HCT116 (cell line): Measurements from ENCODE around the gene NEO1. TPM values are rescaled to one million over a fixed set of nuclear protein-coding genes. Genes with fewer than 3 reads are reported as not detected.

Source experiments
- ATAC-seq: fragments of 200-7000 bp; cut with Tn5 transposase; 2 replicates; pipeline ENCODE4 v1.9.1; 2020; ENCODE audit warnings: mild to moderate bottlenecking, moderate library complexity
- BruUV-seq: library from RNA; stranded (reverse); fragments of 400-500 nt; replicated peaks from 2 replicates; lab custom pipeline; 2021; lab: Mats Ljungman, UMichigan
- CTCF ChIA-PET: fragments of 300-600 bp; sonication (Branson Sonifier 250); formaldehyde crosslinking; loops from one replicate; lab custom pipeline; 2021; ENCODE audit warnings: antibody characterized with exemption; lab: Charles Lee
- POLR2A ChIA-PET: fragments of 300-600, 350-600 bp; sonication (Branson Sonifier 250); formaldehyde crosslinking; loops from one replicate; lab custom pipeline; 2021; ENCODE audit warnings: antibody characterized with exemption; lab: Charles Lee
- RAD21 ChIA-PET, 2 experiments: fragments of 300-600 bp; sonication (Branson Sonifier 250); formaldehyde crosslinking; loops; one replicate each; lab custom pipeline; 2023; ENCODE audit warnings: low total read pairs in 2 of 2; ENCODE audit not compliant: uncharacterized antibody in 2 of 2, unreplicated experiment in 2 of 2, low non-redundant PET in 1 of 2; lab: Charles Lee
- DNase-seq: peaks from one replicate; pipeline ENCODE4 v3.0.0-alpha.2; 2010; ENCODE audit warnings: low read depth, low spot score
- H2AFZ ChIP-seq: fragments of 200-600 bp; shearing (Covaris generic), sonication (generic); 2 replicates; pipeline ENCODE4 v1.6.1; 2017; ENCODE audit warnings: low read depth, mixed run types, mixed read lengths, antibody characterized with exemption, low read length; ENCODE audit not compliant: poor library complexity, severe bottlenecking
- H3K27ac ChIP-seq: 2 replicates; pipeline ENCODE4 v1.5.1; 2012; ENCODE audit warnings: low read depth, low read length
- H3K27me3 ChIP-seq: fragments of 200-600 bp; sonication (generic); 2 replicates; pipeline ENCODE4 v1.6.1; 2016; ENCODE audit warnings: mixed run types, low read length, mixed read lengths; ENCODE audit not compliant: insufficient read depth
- H3K36me3 ChIP-seq, 2 experiments: fragments of 200-500 bp in 1 of 2; fragments of 200-600 bp in 1 of 2; sonication (Bioruptor generic) in 1 of 2; sonication (generic) in 1 of 2; 2 replicates each; pipeline versions ENCODE4 v1.5.1 to v1.6.1; 2014 to 2016; ENCODE audit warnings: low read length in 2 of 2, inconsistent platforms in 1 of 2, mixed read lengths in 1 of 2, mixed run types in 1 of 2; ENCODE audit not compliant: insufficient read depth in 2 of 2, control insufficient read depth in 1 of 2
- H3K4me1 ChIP-seq, 2 experiments: fragments of 200-600 bp in 1 of 2; sonication (generic) in 1 of 2; 2 replicates each; pipeline versions ENCODE4 v1.5.1 to v1.6.1; 2012 to 2017; ENCODE audit warnings: low read length in 2 of 2, inconsistent platforms in 1 of 2, mild to moderate bottlenecking in 1 of 2, mixed read lengths in 1 of 2, mixed run types in 1 of 2, moderate library complexity in 1 of 2; ENCODE audit not compliant: insufficient read depth in 2 of 2, control insufficient read depth in 1 of 2
- H3K4me2 ChIP-seq: fragments of 200-600 bp; sonication (generic); 2 replicates; pipeline ENCODE4 v1.6.1; 2017; ENCODE audit warnings: mixed run types, low read length, mixed read lengths
- H3K4me3 ChIP-seq, 2 experiments: fragments of 200-600 bp in 1 of 2; sonication (generic) in 1 of 2; replicated peaks in 1 of 2; 2 replicates each; pipeline ENCODE4 v1.5.1; 2011 to 2016; ENCODE audit warnings: low read length in 2 of 2, control low read depth in 1 of 2, low read depth in 1 of 2, mild to moderate bottlenecking in 1 of 2, mixed read lengths in 1 of 2, mixed run types in 1 of 2
- H3K79me2 ChIP-seq: fragments of 200-600 bp; sonication (generic); 2 replicates; pipeline ENCODE4 v1.6.1; 2017; ENCODE audit warnings: mild to moderate bottlenecking, mixed run types, low read length, moderate library complexity, mixed read lengths; ENCODE audit not compliant: insufficient read depth
- H3K9ac ChIP-seq: fragments of 200-600 bp; sonication (generic); 2 replicates; pipeline ENCODE4 v1.6.1; 2016; ENCODE audit warnings: low read length, mixed read lengths
- H3K9me2 ChIP-seq: fragments of 200-600 bp; sonication (generic), shearing (Covaris generic); 2 replicates; pipeline ENCODE4 v1.6.1; 2017; ENCODE audit warnings: mixed run types, mild to moderate bottlenecking, moderate library complexity; ENCODE audit not compliant: insufficient read depth
- H3K9me3 ChIP-seq, 2 experiments: fragments of 200-500 bp in 1 of 2; fragments of 200-600 bp in 1 of 2; sonication (Bioruptor generic) in 1 of 2; sonication (generic) in 1 of 2; 2 replicates each; pipeline ENCODE4 v1.6.1; 2014 to 2017; ENCODE audit warnings: low read length in 2 of 2, mixed read lengths in 2 of 2, inconsistent platforms in 1 of 2, low read depth in 1 of 2, mild to moderate bottlenecking in 1 of 2, mixed run types in 1 of 2, moderate library complexity in 1 of 2; ENCODE audit not compliant: control insufficient read depth in 1 of 2, insufficient read depth in 1 of 2
- H4K20me1 ChIP-seq: fragments of 200-600 bp; sonication (generic), shearing (Covaris generic); 2 replicates; pipeline ENCODE4 v1.6.1; 2017; ENCODE audit warnings: mixed run types, mild to moderate bottlenecking, moderate library complexity; ENCODE audit not compliant: insufficient read depth
- CEBPB ChIP-seq: IDR thresholded peaks from 2 replicates; pipeline ENCODE4 v1.6.1; 2012; ENCODE audit warnings: low read depth
- ELF1 ChIP-seq: IDR thresholded peaks from 2 replicates; pipeline ENCODE4 v1.6.1; 2012; ENCODE audit warnings: low read depth, borderline replicate concordance
- EZH2phosphoT487 ChIP-seq: fragments of 200-600 bp; IDR thresholded peaks from 2 replicates; pipeline ENCODE4 v1.6.1; 2018; ENCODE audit warnings: antibody characterized with exemption, borderline replicate concordance
- POLR2AphosphoS5 ChIP-seq: IDR thresholded peaks from 2 replicates; pipeline ENCODE4 v1.6.1; 2011; ENCODE audit warnings: mild to moderate bottlenecking, low read depth, low read length, moderate library complexity
- RAD21 ChIP-seq: IDR thresholded peaks from 2 replicates; pipeline ENCODE4 v1.6.1; 2012; ENCODE audit warnings: low read depth, mild to moderate bottlenecking
- ZNF274 ChIP-seq: fragments of 200-500 bp; sonication (Bioruptor generic); IDR thresholded peaks from 2 replicates; pipeline ENCODE4 v1.6.1; 2014; ENCODE audit warnings: mild to moderate bottlenecking, low read depth, low read length, inconsistent platforms
- intact Hi-C: fragments of 100-400 bp; cut with micrococcal nuclease; formaldehyde crosslinking; loops from 2 replicates; pipeline ENCODE4 v1.10.0; 2022
- total RNA-seq: library from RNA; stranded (reverse); gene quantifications from one replicate; pipeline ENCODE4 v1.2.1, GENCODE V29; 2021; ENCODE audit not compliant: unreplicated experiment
- TF ChIP-seq, protein P1 (sequence below): IDR thresholded peaks from 2 replicates; pipeline ENCODE4 v1.6.1; 2012
- TF ChIP-seq, protein P2 (sequence below): IDR thresholded peaks from 2 replicates; pipeline ENCODE4 v1.6.1; 2012
- TF ChIP-seq, protein P3 (sequence below): IDR thresholded peaks from 2 replicates; pipeline ENCODE4 v1.6.1; 2012; ENCODE audit warnings: low read depth

Gene NEO1
- total RNA-seq, 1 experiment from 2014 or later: 30.0 TPM

- no TSS peak for BruUV-seq
- H3K27ac ChIP-seq: no peak overlapping the region
- peaks cover 24% of the 10 kb centered on the region for H3K27me3 ChIP-seq
- no peaks in the 10 kb centered on the region for H4K20me1 ChIP-seq
- DNase-seq: no peak
- intact Hi-C loops: no loop called here
- H3K4me2 ChIP-seq: no peak overlapping the region
- no peak overlapping the region for H3K4me3 ChIP-seq
- POLR2A ChIA-PET: no interaction called here
- CTCF ChIA-PET: no interaction called here
- H3K9me2 ChIP-seq: no peaks in the 10 kb centered on the region
- RAD21 ChIA-PET: no interaction called here
- ATAC-seq: no peak
- no peaks in the 10 kb centered on the region for H3K4me1 ChIP-seq
- no peak overlapping the region for H2AFZ ChIP-seq
- TF ChIP-seq CEBPB (no peak), POLR2AphosphoS5 (no peak), RAD21 (no peak), ELF1 (no peak), EZH2phosphoT487 (no peak), ZNF274 (no peak)
- TF ChIP-seq, protein P1, sequence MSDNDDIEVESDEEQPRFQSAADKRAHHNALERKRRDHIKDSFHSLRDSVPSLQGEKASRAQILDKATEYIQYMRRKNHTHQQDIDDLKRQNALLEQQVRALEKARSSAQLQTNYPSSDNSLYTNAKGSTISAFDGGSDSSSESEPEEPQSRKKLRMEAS: no peak
- TF ChIP-seq, protein P2, sequence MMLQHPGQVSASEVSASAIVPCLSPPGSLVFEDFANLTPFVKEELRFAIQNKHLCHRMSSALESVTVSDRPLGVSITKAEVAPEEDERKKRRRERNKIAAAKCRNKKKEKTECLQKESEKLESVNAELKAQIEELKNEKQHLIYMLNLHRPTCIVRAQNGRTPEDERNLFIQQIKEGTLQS: no peak
- TF ChIP-seq, protein P3, sequence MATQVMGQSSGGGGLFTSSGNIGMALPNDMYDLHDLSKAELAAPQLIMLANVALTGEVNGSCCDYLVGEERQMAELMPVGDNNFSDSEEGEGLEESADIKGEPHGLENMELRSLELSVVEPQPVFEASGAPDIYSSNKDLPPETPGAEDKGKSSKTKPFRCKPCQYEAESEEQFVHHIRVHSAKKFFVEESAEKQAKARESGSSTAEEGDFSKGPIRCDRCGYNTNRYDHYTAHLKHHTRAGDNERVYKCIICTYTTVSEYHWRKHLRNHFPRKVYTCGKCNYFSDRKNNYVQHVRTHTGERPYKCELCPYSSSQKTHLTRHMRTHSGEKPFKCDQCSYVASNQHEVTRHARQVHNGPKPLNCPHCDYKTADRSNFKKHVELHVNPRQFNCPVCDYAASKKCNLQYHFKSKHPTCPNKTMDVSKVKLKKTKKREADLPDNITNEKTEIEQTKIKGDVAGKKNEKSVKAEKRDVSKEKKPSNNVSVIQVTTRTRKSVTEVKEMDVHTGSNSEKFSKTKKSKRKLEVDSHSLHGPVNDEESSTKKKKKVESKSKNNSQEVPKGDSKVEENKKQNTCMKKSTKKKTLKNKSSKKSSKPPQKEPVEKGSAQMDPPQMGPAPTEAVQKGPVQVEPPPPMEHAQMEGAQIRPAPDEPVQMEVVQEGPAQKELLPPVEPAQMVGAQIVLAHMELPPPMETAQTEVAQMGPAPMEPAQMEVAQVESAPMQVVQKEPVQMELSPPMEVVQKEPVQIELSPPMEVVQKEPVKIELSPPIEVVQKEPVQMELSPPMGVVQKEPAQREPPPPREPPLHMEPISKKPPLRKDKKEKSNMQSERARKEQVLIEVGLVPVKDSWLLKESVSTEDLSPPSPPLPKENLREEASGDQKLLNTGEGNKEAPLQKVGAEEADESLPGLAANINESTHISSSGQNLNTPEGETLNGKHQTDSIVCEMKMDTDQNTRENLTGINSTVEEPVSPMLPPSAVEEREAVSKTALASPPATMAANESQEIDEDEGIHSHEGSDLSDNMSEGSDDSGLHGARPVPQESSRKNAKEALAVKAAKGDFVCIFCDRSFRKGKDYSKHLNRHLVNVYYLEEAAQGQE: no peak
- H3K9ac ChIP-seq: no peak overlapping the region
- H3K9me3 ChIP-seq: no peaks in the 10 kb centered on the region
- H3K36me3 ChIP-seq: no peaks in the 10 kb centered on the region
- no peaks in the 10 kb centered on the region for H3K79me2 ChIP-seq
Observed at GRCh38 chr15:73031648-73032047, 20.6 kb upstream of the NEO1 start.
